Right cardiac atrium (tissue), 5 donors: ENCODE data around the gene INTS11. TPM values are rescaled to one million over a fixed set of nuclear protein-coding genes. Genes with fewer than 3 reads are reported as not detected.

Experiments
- ATAC-seq, 2 donors: fragments of 200-7000 bp; cut with Tn5 transposase; one replicate each; pipeline versions ENCODE4 v1.8.0 to v1.9.1; 2020; ENCODE audit warnings: moderate library complexity in 2 of 2, mild to moderate bottlenecking in 1 of 2
- DNase-seq, 3 donors: peaks; one replicate each; pipeline ENCODE4 v3.0.0-alpha.2; 2020
- H3K27ac ChIP-seq: one replicate; pipeline ENCODE4 v1.5.1; 2013; ENCODE audit warnings: mild to moderate bottlenecking, low read length, control low read depth, moderate library complexity
- H3K27me3 ChIP-seq: one replicate; pipeline ENCODE4 v1.6.1; 2013; ENCODE audit not compliant: control insufficient read depth, insufficient read depth
- H3K4me1 ChIP-seq: one replicate; pipeline ENCODE4 v1.6.1; 2013; ENCODE audit warnings: low read length; ENCODE audit not compliant: control insufficient read depth, insufficient read depth
- H3K4me3 ChIP-seq: one replicate; pipeline ENCODE4 v1.5.1; 2013; ENCODE audit warnings: low read length, control low read depth
- H3K9me3 ChIP-seq: one replicate; pipeline ENCODE4 v1.6.1; 2013; ENCODE audit warnings: low read length; ENCODE audit not compliant: control insufficient read depth
- WGBS: extraction: QIAGEN DNeasy Blood & Tissue Kit; methylation state at CpG from one replicate; pipeline ENCODE4 v1.1.7; 2013; 5-methylcytosine and 5-hydroxymethylcytosine counted together
- intact Hi-C, 4 donors: fragments of 100-400 bp; cut with DNase I; formaldehyde crosslinking; loops; one replicate each; pipeline versions ENCODE4 v1.11.0 to v1.14.0; 2022 to 2023
- polyA plus RNA-seq: library from polyadenylated mRNA; stranded (reverse); fragments of 200-250 nt; gene quantifications from one replicate; pipeline ENCODE4 v1.2.3, GENCODE V29; 2013
- total RNA-seq, 4 donors: library from RNA; stranded (reverse); fragmentation: NEBNext Ultra II Directional; extraction: Animal tissue kit (Norgen Biotek cat#: 25700); gene quantifications; one replicate each; pipeline ENCODE4 v1.2.1, GENCODE V29; 2021
- donor health status: healthy with polysubstance abuse.
- donor health status: DM: no; HTN: yes; CAD: no.
- donor health status: DM: no; HTN: no; CAD: no.
- donor health status: DM: no; HTN: yes; CAD: no; lungs with severe emphysema.
- donor health status: DM: yes; HTN: yes; CAD: no.

Gene INTS11
- total and polyA plus RNA-seq, 5 donors, result 53.1 to 70.3 (median 58.8) TPM

- Histone ChIP-seq H3K4me1 (no peaks in the 10 kb centered on the region), H3K27ac (no peak overlapping the region), H3K27me3 (no peaks in the 10 kb centered on the region), H3K9me3 (no peaks in the 10 kb centered on the region), H3K4me3 (no peak overlapping the region)
- WGBS, result 82% methylated on average over 32 of the region's 32 CpGs
- ATAC-seq (no peak), DNase-seq (peak in 1 of 3 donors; percentile 53)
- intact Hi-C loops, result no loop called here
Observed at GRCh38 chr1:1284221-1285101, 40.0 kb downstream of the INTS11 start.

- H3K27ac ChIP-seq, result no peak overlapping the region
- whole genome bisulfite sequencing, result 11% methylated on average over 8 of the region's 9 CpGs
- no peak overlapping the region for H3K4me3 ChIP-seq
- H3K27me3 ChIP-seq, result no peaks in the 10 kb centered on the region
- no peaks in the 10 kb centered on the region for H3K9me3 ChIP-seq
- no peak for ATAC-seq
- intact Hi-C loops, result no loop called here
- peak in 1 of 3 donors; percentile 39 for DNase-seq
- H3K4me1 ChIP-seq, result no peaks in the 10 kb centered on the region
Observed at GRCh38 chr1:1283821-1284220, 40.6 kb downstream of the INTS11 start.

GRCh38 chr1:1282998-1283397, 41.5 kb downstream of the INTS11 start:
- intact Hi-C loops, result no loop called here
- Histone ChIP-seq H3K4me3 (no peak overlapping the region), H3K9me3 (no peaks in the 10 kb centered on the region), H3K4me1 (no peaks in the 10 kb centered on the region), H3K27ac (no peak overlapping the region), H3K27me3 (no peaks in the 10 kb centered on the region)
- ATAC-seq, result no peak
- WGBS, result 83% methylated on average over 14 of the region's 14 CpGs
- peak in 1 of 3 donors; percentile 49 for DNase-seq

GRCh38 chr1:1281533-1282321, 42.7 kb downstream of the INTS11 start:
- ATAC-seq, result peak; percentile 58 to 75
- Histone ChIP-seq H3K27me3 (no peaks in the 10 kb centered on the region), H3K4me1 (no peaks in the 10 kb centered on the region), H3K9me3 (no peaks in the 10 kb centered on the region), H3K27ac (no peak overlapping the region), H3K4me3 (no peak overlapping the region)
- intact Hi-C loops, result no loop called here
- DNase-seq, result peak in 2 of 3 donors; percentile 86 to 87
- WGBS, result 46% methylated on average over 26 of the region's 26 CpGs

GRCh38 chr1:1280782-1281481, 43.5 kb downstream of the INTS11 start:
- intact Hi-C loops, result no loop called here
- no peak overlapping the region for H3K27ac ChIP-seq
- H3K9me3 ChIP-seq, result no peaks in the 10 kb centered on the region
- DNase-seq (peak in 2 of 3 donors; percentile 42 to 50), ATAC-seq (peak in 1 of 2 donors; percentile 7)
- WGBS, result 90% methylated on average over 21 of the region's 21 CpGs
- no peak overlapping the region for H3K4me3 ChIP-seq
- no peaks in the 10 kb centered on the region for H3K27me3 ChIP-seq
- no peaks in the 10 kb centered on the region for H3K4me1 ChIP-seq

- intact Hi-C loops, result no loop called here
- Histone ChIP-seq H3K27ac (no peak overlapping the region), H3K4me3 (no peak overlapping the region), H3K9me3 (no peaks in the 10 kb centered on the region), H3K27me3 (no peaks in the 10 kb centered on the region), H3K4me1 (peaks cover 3% of the 10 kb centered on the region)
- 93% methylated on average over 16 of the region's 17 CpGs for WGBS
- ATAC-seq (no peak), DNase-seq (peak in 1 of 3 donors; percentile 39)
Observed at GRCh38 chr1:1279028-1279427, 45.4 kb downstream of the INTS11 start.

- Histone ChIP-seq H3K27ac (no peak overlapping the region), H3K27me3 (no peaks in the 10 kb centered on the region), H3K4me3 (no peak overlapping the region), H3K9me3 (no peaks in the 10 kb centered on the region), H3K4me1 (peaks cover 3% of the 10 kb centered on the region)
- ATAC-seq (no peak), DNase-seq (no peak)
- 94% methylated on average over 13 of the region's 13 CpGs for WGBS
- intact Hi-C loops, result no loop called here
Observed at GRCh38 chr1:1278620-1279019, 45.8 kb downstream of the INTS11 start.

GRCh38 chr1:1275836-1276235, 48.6 kb downstream of the INTS11 start:
- Histone ChIP-seq H3K4me3 (no peak overlapping the region), H3K9me3 (no peaks in the 10 kb centered on the region), H3K4me1 (peaks cover 11% of the 10 kb centered on the region), H3K27me3 (no peaks in the 10 kb centered on the region), H3K27ac (no peak overlapping the region)
- intact Hi-C loops, result no loop called here
- WGBS, result 76% methylated on average over 9 of the region's 9 CpGs
- ATAC-seq (no peak), DNase-seq (no peak)

GRCh38 chr1:1274931-1275431, 49.5 kb downstream of the INTS11 start:
- ATAC-seq, result peak in 1 of 2 donors; percentile 0
- Histone ChIP-seq H3K4me3 (no peak overlapping the region), H3K4me1 (peaks cover 19% of the 10 kb centered on the region), H3K27ac (no peak overlapping the region), H3K27me3 (no peaks in the 10 kb centered on the region), H3K9me3 (no peaks in the 10 kb centered on the region)
- intact Hi-C loops, result no loop called here
- 89% methylated on average over 15 of the region's 15 CpGs for WGBS
- DNase-seq, result peak in 1 of 3 donors; percentile 49

GRCh38 chr1:1274299-1274930, 50.0 kb downstream of the INTS11 start:
- H3K4me3 ChIP-seq, result peak overlapping the region; percentile 80
- ATAC-seq (peak in 1 of 2 donors; percentile 49), DNase-seq (peak in 1 of 3 donors; percentile 54)
- 18% methylated on average over 31 of the region's 31 CpGs for WGBS
- no peak overlapping the region for H3K27ac ChIP-seq
- H3K4me1 ChIP-seq, result peaks cover 19% of the 10 kb centered on the region
- intact Hi-C loops, result no loop called here
- no peaks in the 10 kb centered on the region for H3K27me3 ChIP-seq
- H3K9me3 ChIP-seq, result no peaks in the 10 kb centered on the region
